Thymus (tissue), 11 donors: ENCODE data around the gene KRT6B. TPM values are rescaled to one million over a fixed set of nuclear protein-coding genes. Genes with fewer than 3 reads are reported as not detected.

Experiments used
- DNase-seq, 9 donors: peaks; one replicate each; pipeline ENCODE4 v3.0.0-alpha.2; 2013; ENCODE audit warnings: low spot score in 9 of 9, low read depth in 6 of 9, missing footprints in 1 of 9
- H3K27ac ChIP-seq, 2 donors: one replicate each; pipeline ENCODE4 v1.5.1; 2013; ENCODE audit warnings: control low read depth in 1 of 2, low read depth in 1 of 2, low read length in 1 of 2, mild to moderate bottlenecking in 1 of 2, moderate library complexity in 1 of 2
- H3K27me3 ChIP-seq, 2 donors: one replicate each; pipeline ENCODE4 v1.5.1; 2013; ENCODE audit warnings: low read length in 1 of 2; ENCODE audit not compliant: control insufficient read depth in 2 of 2, insufficient read depth in 1 of 2
- H3K36me3 ChIP-seq, 2 donors: one replicate each; pipeline ENCODE4 v1.5.1; 2013; ENCODE audit warnings: low read length in 1 of 2, mild to moderate bottlenecking in 1 of 2, moderate library complexity in 1 of 2; ENCODE audit not compliant: control insufficient read depth in 2 of 2, insufficient read depth in 2 of 2
- H3K4me1 ChIP-seq, 2 donors: one replicate each; pipeline ENCODE4 v1.5.1; 2013; ENCODE audit warnings: low read length in 2 of 2; ENCODE audit not compliant: control insufficient read depth in 2 of 2, insufficient read depth in 2 of 2
- H3K4me3 ChIP-seq, 2 donors: one replicate each; pipeline ENCODE4 v1.5.1; 2013; ENCODE audit warnings: low read length in 2 of 2, control low read depth in 1 of 2, mild to moderate bottlenecking in 1 of 2
- H3K9me3 ChIP-seq, 2 donors: one replicate each; pipeline ENCODE4 v1.5.1; 2013; ENCODE audit warnings: low read length in 1 of 2, mild to moderate bottlenecking in 1 of 2; ENCODE audit not compliant: control insufficient read depth in 2 of 2, insufficient read depth in 1 of 2
- WGBS: extraction: QIAGEN DNeasy Blood & Tissue Kit; methylation state at CpG from one replicate; pipeline ENCODE4 v1.1.7; 2013; 5-methylcytosine and 5-hydroxymethylcytosine counted together
- polyA plus RNA-seq: library from polyadenylated mRNA; stranded (reverse); fragments of 200-250 nt; gene quantifications from one replicate; pipeline ENCODE4 v1.2.3, GENCODE V29; 2013
- total RNA-seq: library from RNA; stranded (reverse); fragments of 120-200 nt; gene quantifications from one replicate; pipeline ENCODE4 v1.2.4, GENCODE V29; 2013
- donor health status: healthy.

The KRT6B gene
- total and polyA plus RNA-seq, 2 donors, result 0.61 to 30.7 TPM

DNA sequence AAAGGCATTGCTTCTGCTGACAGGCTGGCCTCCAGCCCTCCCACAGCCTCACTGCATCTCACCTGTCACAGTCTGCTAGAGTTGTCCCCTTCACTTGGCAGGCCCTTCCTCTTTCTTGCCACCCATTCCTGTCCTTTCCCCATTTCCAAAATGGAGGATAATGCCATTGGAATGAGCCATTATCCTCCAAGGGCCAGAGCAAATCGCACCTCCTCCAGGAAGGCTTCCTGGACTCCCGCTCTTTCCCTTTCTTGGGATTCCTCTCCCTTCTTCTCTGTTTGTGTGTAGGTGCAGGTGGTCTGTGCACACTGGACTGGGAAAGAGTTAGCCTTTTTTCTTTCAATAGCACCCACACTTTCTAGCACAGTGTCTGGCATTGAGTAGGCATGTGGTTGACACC lies 49.6 kb downstream of the KRT6B start:
- DNase-seq, result no peak
- Histone ChIP-seq H3K4me3 (no peak overlapping the region), H3K36me3 (no peaks in the 10 kb centered on the region), H3K9me3 (no peaks in the 10 kb centered on the region), H3K27me3 (no peaks in the 10 kb centered on the region), H3K27ac (no peak overlapping the region), H3K4me1 (no peaks in the 10 kb centered on the region)
- 97% methylated on average over 2 of the region's 2 CpGs for WGBS

DNA sequence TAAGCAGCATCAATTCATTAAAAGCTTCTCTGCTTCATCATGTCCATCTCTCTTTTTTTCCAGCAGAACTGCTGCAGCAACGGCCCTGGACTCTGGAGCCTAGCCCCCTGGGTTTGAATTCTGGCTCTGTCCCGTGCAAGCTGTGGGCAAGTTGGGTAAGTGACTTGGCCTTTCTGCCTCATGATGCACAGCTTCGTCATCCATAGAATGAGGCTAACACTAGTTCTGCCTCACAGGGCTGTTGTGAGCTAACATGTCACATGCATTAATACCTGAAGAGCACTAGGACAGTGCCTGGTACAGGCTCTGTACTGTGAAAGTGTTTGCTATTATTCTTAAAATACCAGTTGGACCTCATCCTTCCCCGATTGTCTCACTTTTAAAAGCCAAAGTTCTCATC lies 50.0 kb downstream of the KRT6B start:
- 90% methylated on average over 4 of the region's 4 CpGs for WGBS
- Histone ChIP-seq H3K4me1 (no peaks in the 10 kb centered on the region), H3K36me3 (no peaks in the 10 kb centered on the region), H3K27me3 (no peaks in the 10 kb centered on the region), H3K4me3 (no peak overlapping the region), H3K9me3 (no peaks in the 10 kb centered on the region), H3K27ac (no peak overlapping the region)
- no peak for DNase-seq

DNA sequence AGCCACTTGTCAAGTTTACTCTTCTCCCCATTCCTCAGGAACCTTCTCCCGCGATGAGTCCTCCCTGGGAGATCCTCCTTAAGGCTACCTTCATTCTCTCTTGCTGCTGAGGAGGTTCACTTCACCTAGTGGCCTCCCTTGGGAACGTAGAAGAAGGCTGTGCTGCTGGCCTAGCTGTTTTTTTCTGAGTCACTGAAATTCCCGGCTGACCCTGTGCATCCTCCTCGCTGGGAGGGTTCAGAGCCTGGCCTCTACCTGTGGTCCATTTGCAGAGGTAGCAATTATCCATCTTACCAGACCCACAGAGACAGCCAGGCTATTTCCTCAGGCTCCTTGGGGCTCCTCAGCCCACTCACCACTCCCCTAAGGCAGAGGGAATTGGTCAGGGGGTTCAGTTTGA lies 50.4 kb downstream of the KRT6B start:
- Histone ChIP-seq H3K36me3 (no peaks in the 10 kb centered on the region), H3K27ac (no peak overlapping the region), H3K27me3 (no peaks in the 10 kb centered on the region), H3K4me1 (no peaks in the 10 kb centered on the region), H3K9me3 (no peaks in the 10 kb centered on the region), H3K4me3 (no peak overlapping the region)
- 93% methylated on average over 5 of the region's 5 CpGs for WGBS
- no peak for DNase-seq

DNA sequence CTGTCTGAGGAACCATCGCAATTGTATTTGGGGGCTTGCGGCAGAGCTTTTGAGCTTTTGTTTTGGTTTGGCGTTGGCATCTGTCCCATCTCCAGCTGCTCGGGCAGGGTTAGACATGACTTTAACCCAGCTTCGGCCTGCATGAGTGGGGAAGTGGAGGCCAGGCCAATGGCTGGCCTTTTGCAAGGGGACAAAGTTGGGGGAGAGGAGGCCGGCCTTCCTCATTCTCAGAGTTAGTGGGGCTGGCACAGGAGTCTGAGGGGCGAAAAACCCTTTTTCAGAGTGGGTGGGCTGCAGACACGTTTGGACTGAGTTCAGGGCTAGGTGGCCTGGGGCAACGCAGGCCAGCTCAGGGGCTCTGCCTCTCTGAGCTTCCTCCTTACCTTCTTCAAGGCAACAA lies 51.0 kb downstream of the KRT6B start:
- 92% methylated on average over 9 of the region's 9 CpGs for WGBS
- no peaks in the 10 kb centered on the region for H3K27me3 ChIP-seq
- no peaks in the 10 kb centered on the region for H3K36me3 ChIP-seq
- H3K4me1 ChIP-seq, result no peaks in the 10 kb centered on the region
- no peak overlapping the region for H3K4me3 ChIP-seq
- no peak overlapping the region for H3K27ac ChIP-seq
- H3K9me3 ChIP-seq, result no peaks in the 10 kb centered on the region
- no peak for DNase-seq

DNA sequence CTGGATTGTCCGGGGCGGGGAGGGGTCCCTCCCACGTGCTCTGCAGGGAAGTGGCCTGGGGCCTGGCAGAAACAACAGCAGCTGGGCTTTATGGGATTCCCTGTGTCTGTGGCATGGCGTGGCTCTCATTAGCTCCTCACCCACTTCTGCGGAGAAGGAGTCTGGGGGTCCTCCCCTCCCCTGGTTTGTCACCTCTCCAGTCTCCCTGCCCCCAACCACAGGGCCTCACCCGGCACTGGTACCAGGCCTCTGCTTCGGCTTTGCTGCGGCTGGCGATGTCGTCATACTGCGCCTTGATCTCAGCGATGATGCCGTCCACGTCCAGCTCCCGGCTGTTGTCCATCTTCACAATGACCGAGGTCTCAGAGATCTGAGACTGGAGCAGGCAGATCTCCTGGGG lies 52.2 kb downstream of the KRT6B start:
- no peaks in the 10 kb centered on the region for H3K36me3 ChIP-seq
- H3K4me3 ChIP-seq, result no peak overlapping the region
- WGBS, result 96% methylated on average over 16 of the region's 16 CpGs
- DNase-seq, result no peak
- no peak overlapping the region for H3K27ac ChIP-seq
- H3K9me3 ChIP-seq, result no peaks in the 10 kb centered on the region
- H3K4me1 ChIP-seq, result no peaks in the 10 kb centered on the region
- no peaks in the 10 kb centered on the region for H3K27me3 ChIP-seq

DNA sequence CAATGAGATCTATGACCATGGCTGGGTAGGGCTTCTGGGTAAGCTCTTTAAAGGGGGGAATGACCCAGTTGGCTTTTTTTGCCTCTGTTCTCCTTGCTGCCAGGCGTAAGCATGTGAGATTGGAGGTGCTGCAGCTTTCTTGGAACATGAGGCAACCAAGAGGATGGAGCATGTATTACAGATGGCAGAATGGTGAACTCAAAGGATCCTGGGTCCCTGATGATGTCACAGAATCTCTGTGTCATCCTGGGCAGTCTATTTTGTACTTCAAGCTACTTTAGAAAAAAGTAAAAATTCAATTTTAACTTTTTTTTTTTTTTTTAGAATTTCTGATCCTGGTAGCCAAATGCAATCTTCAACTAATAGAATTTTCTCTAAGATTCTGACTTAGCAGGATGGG lies 53.8 kb downstream of the KRT6B start:
- H3K4me3 ChIP-seq, result no peak overlapping the region
- H3K4me1 ChIP-seq, result peaks cover 0 to under 1% of the 10 kb centered on the region in 2 donors
- no peak overlapping the region for H3K27ac ChIP-seq
- no peak for DNase-seq
- H3K27me3 ChIP-seq, result no peaks in the 10 kb centered on the region
- no peaks in the 10 kb centered on the region for H3K36me3 ChIP-seq
- WGBS, result 93% methylated on average over 1 of the region's 1 CpG
- no peaks in the 10 kb centered on the region for H3K9me3 ChIP-seq

DNA sequence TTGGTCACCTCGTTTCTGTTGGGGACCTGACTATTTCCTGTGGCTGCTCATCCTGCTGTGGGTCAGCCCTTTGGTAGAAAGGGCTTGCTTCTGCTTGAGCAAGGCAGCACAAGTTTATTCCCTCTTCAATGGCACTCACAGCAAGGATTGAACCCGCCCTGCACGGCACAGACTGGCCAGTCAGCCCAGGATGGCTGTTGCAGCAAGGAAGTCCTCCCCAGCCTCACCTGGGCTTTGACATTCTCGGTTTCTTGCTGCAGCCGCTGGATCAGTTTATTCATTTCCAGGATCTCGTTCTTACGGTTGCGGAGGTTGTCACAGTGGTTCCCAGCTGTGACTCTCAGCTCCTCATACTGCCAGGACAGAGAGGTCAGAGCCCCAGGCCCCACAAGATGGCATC lies 55.3 kb downstream of the KRT6B start:
- WGBS, result 92% methylated on average over 8 of the region's 8 CpGs
- H3K4me1 ChIP-seq, result peaks cover 0 to 12% of the 10 kb centered on the region in 2 donors
- no peak overlapping the region for H3K27ac ChIP-seq
- no peaks in the 10 kb centered on the region for H3K9me3 ChIP-seq
- no peak overlapping the region for H3K4me3 ChIP-seq
- no peaks in the 10 kb centered on the region for H3K27me3 ChIP-seq
- DNase-seq, result no peak
- no peaks in the 10 kb centered on the region for H3K36me3 ChIP-seq

Other genes with a start within 250 kb of the KRT6B start
- gene KRT7, start 218.9 kb downstream of the KRT6B start, total RNA-seq, result 2.8 TPM
- 34.7 TPM for gene KRT7, start 218.9 kb downstream of the KRT6B start, polyA plus RNA-seq
- 0.42 TPM for gene KRT86, start 177.5 kb downstream of the KRT6B start, total RNA-seq
- gene KRT86, start 177.5 kb downstream of the KRT6B start, polyA plus RNA-seq, result 1.4 TPM
- gene KRT81, start 160.6 kb downstream of the KRT6B start, total RNA-seq, result 0.19 TPM
- gene KRT81, start 160.6 kb downstream of the KRT6B start, polyA plus RNA-seq, result 3.7 TPM
- gene KRT83, start 130.7 kb downstream of the KRT6B start, total RNA-seq, result 0.33 TPM
- gene KRT83, start 130.7 kb downstream of the KRT6B start, polyA plus RNA-seq, result 1.0 TPM
- 0.24 TPM for gene KRT85, start 84.7 kb downstream of the KRT6B start, total RNA-seq
- gene KRT85, start 84.7 kb downstream of the KRT6B start, polyA plus RNA-seq, result 0.59 TPM
- gene KRT84, start 66.5 kb downstream of the KRT6B start, total RNA-seq, result 0.94 TPM
- gene KRT84, start 66.5 kb downstream of the KRT6B start, polyA plus RNA-seq, result 2.5 TPM
- gene KRT82, start 45.8 kb downstream of the KRT6B start, total RNA-seq, result 0.05 TPM
- gene KRT82, start 45.8 kb downstream of the KRT6B start, polyA plus RNA-seq, result 0.34 TPM
- 0.14 TPM for gene KRT75, start 17.8 kb downstream of the KRT6B start, total RNA-seq
- gene KRT75, start 17.8 kb downstream of the KRT6B start, polyA plus RNA-seq, result 6.8 TPM
- 0.28 TPM for gene KRT6C, start 21.7 kb upstream of the KRT6B start, total RNA-seq
- gene KRT6C, start 21.7 kb upstream of the KRT6B start, polyA plus RNA-seq, result 23.5 TPM
- 14.4 TPM for gene KRT6A, start 41.1 kb upstream of the KRT6B start, total RNA-seq
- gene KRT6A, start 41.1 kb upstream of the KRT6B start, polyA plus RNA-seq, result 671 TPM
- 326 TPM for gene KRT5, start 68.2 kb upstream of the KRT6B start, total RNA-seq
- 1,023 TPM for gene KRT5, start 68.2 kb upstream of the KRT6B start, polyA plus RNA-seq
- gene KRT71, start 101.0 kb upstream of the KRT6B start, total RNA-seq, result 0.57 TPM
- gene KRT71, start 101.0 kb upstream of the KRT6B start, polyA plus RNA-seq, result 3.6 TPM
- gene KRT74, start 121.7 kb upstream of the KRT6B start, total RNA-seq, result 0.09 TPM
- 0.34 TPM for gene KRT74, start 121.7 kb upstream of the KRT6B start, polyA plus RNA-seq
- gene KRT72, start 149.3 kb upstream of the KRT6B start, total RNA-seq, result 0.33 TPM
- 12.0 TPM for gene KRT72, start 149.3 kb upstream of the KRT6B start, polyA plus RNA-seq
- 0.28 TPM for gene KRT73, start 166.4 kb upstream of the KRT6B start, total RNA-seq
- 1.9 TPM for gene KRT73, start 166.4 kb upstream of the KRT6B start, polyA plus RNA-seq
- gene KRT2, start 200.1 kb upstream of the KRT6B start, total RNA-seq, result 3.6 TPM
- gene KRT2, start 200.1 kb upstream of the KRT6B start, polyA plus RNA-seq, result 26.4 TPM
- 9.3 TPM for gene KRT1, start 228.3 kb upstream of the KRT6B start, total RNA-seq
- 507 TPM for gene KRT1, start 228.3 kb upstream of the KRT6B start, polyA plus RNA-seq